Psoas muscle (tissue), 8 donors: ENCODE measurements around the gene DSCAM. TPM values are rescaled to one million over a fixed set of nuclear protein-coding genes. Genes with fewer than 3 reads are reported as not detected.

Experiments
- ATAC-seq, 4 donors: fragments of 200-7000 bp; cut with Tn5 transposase; one replicate each; pipeline ENCODE4 v1.9.1; 2020; ENCODE audit warnings: moderate library complexity in 3 of 4, mild to moderate bottlenecking in 2 of 4
- DNase-seq, 2 donors: peaks; one replicate each; pipeline ENCODE4 v3.0.0-alpha.2; 2020
- H3K27ac ChIP-seq: fragments of 200-600 bp; one replicate; pipeline ENCODE4 v1.8.0; 2022
- H3K27me3 ChIP-seq, 3 donors: fragments of 200-600 bp in 1 of 3; one replicate each; pipeline versions ENCODE4 v1.6.1 to v1.8.0; 2013 to 2022; ENCODE audit warnings: low read length in 2 of 3, mild to moderate bottlenecking in 2 of 3, moderate library complexity in 1 of 3; ENCODE audit not compliant: insufficient read depth in 3 of 3
- H3K36me3 ChIP-seq, 2 donors: fragments of 200-600 bp in 1 of 2; one replicate each; pipeline versions ENCODE4 v1.6.1 to v1.8.0; 2013 to 2022; ENCODE audit warnings: low read depth in 1 of 2, mild to moderate bottlenecking in 1 of 2, moderate library complexity in 1 of 2; ENCODE audit not compliant: insufficient read depth in 1 of 2
- H3K4me1 ChIP-seq: fragments of 200-600 bp; one replicate; pipeline ENCODE4 v1.8.0; 2022
- H3K4me3 ChIP-seq: fragments of 200-600 bp; one replicate; pipeline ENCODE4 v1.8.0; 2022; ENCODE audit warnings: mild to moderate bottlenecking
- H3K9me3 ChIP-seq: fragments of 200-600 bp; one replicate; pipeline ENCODE4 v1.8.0; 2022
- CTCF ChIP-seq: fragments of 200-600 bp; IDR thresholded peaks from one replicate; pipeline ENCODE4 v1.8.0; 2022; ENCODE audit warnings: antibody characterized with exemption
- WGBS, 3 donors: extraction: QIAGEN DNeasy Blood & Tissue Kit; methylation state at CpG; one replicate each; pipeline versions ENCODE4 v1.1.6 to v1.1.7; 2013; 5-methylcytosine and 5-hydroxymethylcytosine counted together
- intact Hi-C, 2 donors: fragments of 100-400 bp; cut with DNase I; formaldehyde crosslinking; loops; one replicate each; pipeline versions ENCODE4 v1.11.0 to v1.14.2; 2022
- polyA plus RNA-seq, 3 donors: library from polyadenylated mRNA; stranded (reverse); fragments of 200-250 nt; gene quantifications; one replicate each; pipeline ENCODE4 v1.2.3, GENCODE V29; 2013
- total RNA-seq, 4 donors: library from RNA; stranded (reverse); fragmentation: NEBNext Ultra II Directional in 2 of 4; extraction: Animal tissue kit (Norgen Biotek cat#: 25700) in 2 of 4; gene quantifications; one replicate each; pipeline versions ENCODE4 v1.2.1 to v1.2.4, GENCODE V29; 2021 to 2023
- donor health status: healthy with polysubstance abuse.
- donor health status: DM: no; HTN: no; CAD: no; lungs with moderate emphysema.
- donor health status: Bipolar disorder and iron deficiency.
- donor health status: healthy.
- donor health status: DM: yes; HTN: yes; CAD: no.
- donor health status: DM: no; HTN: no; CAD: no.
- donor health status: DM: no; HTN: no; CAD: no.
- donor health status: DM: yes; HTN: yes; CAD: no.

The DSCAM gene
- total and polyA plus RNA-seq, 7 donors, result 0.03 to 0.04 TPM; not detected in 5

GRCh38 chr21:40841524-40842196, 5.3 kb downstream of the DSCAM start:
- Histone ChIP-seq H3K9me3 (no peaks in the 10 kb centered on the region), H3K27ac (no peak overlapping the region), H3K4me1 (no peaks in the 10 kb centered on the region), H3K36me3 (no peaks in the 10 kb centered on the region), H3K4me3 (no peak overlapping the region), H3K27me3 (peaks cover 0 to 23% (median 0%) of the 10 kb centered on the region in 3 donors)
- DNase-seq, result no peak
- no peak for ATAC-seq
- WGBS, 3 donors, result 0 to 1% (median 1%) methylated on average over 39 of the region's 39 CpGs
- intact Hi-C loops, result no loop called here
- no peak for TF ChIP-seq CTCF

- Histone ChIP-seq H3K9me3 (no peaks in the 10 kb centered on the region), H3K4me3 (no peak overlapping the region), H3K27ac (no peak overlapping the region), H3K36me3 (no peaks in the 10 kb centered on the region), H3K4me1 (no peaks in the 10 kb centered on the region), H3K27me3 (peaks cover 0 to 16% (median 0%) of the 10 kb centered on the region in 3 donors)
- TF ChIP-seq CTCF, result no peak
- intact Hi-C loops, result no loop called here
- DNase-seq (no peak), ATAC-seq (no peak)
- 68% methylated on average over 15 of the region's 15 CpGs for WGBS, 3 donors
Measured at GRCh38 chr21:40840401-40841125, 6.4 kb downstream of the DSCAM start.

GRCh38 chr21:40839521-40839920, 7.4 kb downstream of the DSCAM start:
- no peak for TF ChIP-seq CTCF
- Histone ChIP-seq H3K9me3 (no peaks in the 10 kb centered on the region), H3K36me3 (no peaks in the 10 kb centered on the region), H3K4me1 (no peaks in the 10 kb centered on the region), H3K27ac (no peak overlapping the region), H3K27me3 (peaks cover 0 to 9% (median 0%) of the 10 kb centered on the region in 3 donors), H3K4me3 (no peak overlapping the region)
- 41 to 59% (median 43%) methylated on average over 2 of the region's 2 CpGs for WGBS, 3 donors
- DNase-seq, result no peak
- ATAC-seq, result no peak
- intact Hi-C loops, result no loop called here

GRCh38 chr21:40837456-40837855, 9.5 kb downstream of the DSCAM start:
- intact Hi-C loops, result no loop called here
- H3K27ac ChIP-seq, result no peak overlapping the region
- peaks cover 0 to 9% (median 0%) of the 10 kb centered on the region in 3 donors for H3K27me3 ChIP-seq
- 74 to 81% (median 76%) methylated on average over 5 of the region's 5 CpGs for WGBS, 3 donors
- no peak overlapping the region for H3K4me3 ChIP-seq
- ATAC-seq (no peak), DNase-seq (no peak)
- no peaks in the 10 kb centered on the region for H3K9me3 ChIP-seq
- TF ChIP-seq CTCF, result no peak
- H3K4me1 ChIP-seq, result no peaks in the 10 kb centered on the region
- H3K36me3 ChIP-seq, result no peaks in the 10 kb centered on the region
